PFSK-1 (cell line): ENCODE data around the gene ERCC2.

Experiments
- POLR2AphosphoS5 ChIP-seq: IDR thresholded peaks from 2 replicates; pipeline ENCODE4 v1.6.1; 2012; ENCODE audit warnings: low read depth, mild to moderate bottlenecking, control low read depth, low read length, moderate library complexity
- SIN3A ChIP-seq: IDR thresholded peaks from 2 replicates; pipeline ENCODE4 v1.6.1; 2012; ENCODE audit warnings: mild to moderate bottlenecking, low read length, moderate library complexity, borderline replicate concordance; ENCODE audit not compliant: insufficient read depth
- TAF1 ChIP-seq: IDR thresholded peaks from 2 replicates; pipeline ENCODE4 v1.6.1; 2012; ENCODE audit warnings: low read length, control low read depth, borderline replicate concordance; ENCODE audit not compliant: insufficient read depth
- TF ChIP-seq, protein P1 (sequence below), 2 experiments: IDR thresholded peaks; 2 replicates each; pipeline versions ENCODE4 v1.6.1 to v1.8.0; 2011 to 2012; ENCODE audit warnings: low read depth in 2 of 2, low read length in 2 of 2, control low read depth in 1 of 2, inconsistent platforms in 1 of 2, mild to moderate bottlenecking in 1 of 2, moderate library complexity in 1 of 2; ENCODE audit not compliant: insufficient read depth in 1 of 2

DNA sequence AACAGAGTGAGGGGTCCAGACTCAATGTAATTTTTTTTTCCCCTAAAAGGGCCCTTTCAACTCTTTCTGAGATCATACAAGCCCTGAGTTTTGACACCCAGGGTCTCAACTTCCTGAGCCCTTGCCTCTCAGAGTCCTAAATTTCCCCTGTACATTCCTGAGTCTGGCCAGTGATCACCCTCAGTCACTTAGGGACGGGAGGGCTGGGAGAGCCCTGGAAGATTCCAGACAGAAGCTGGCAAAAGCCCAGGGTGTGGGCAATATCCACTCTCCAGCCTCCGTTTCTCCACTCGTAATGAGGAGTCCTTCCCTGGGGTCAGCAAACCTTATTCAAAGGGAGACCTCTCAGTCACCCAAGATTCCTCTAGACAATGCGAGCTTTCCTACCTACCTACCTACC lies 32.9 kb upstream of the ERCC2 start:
- TF ChIP-seq TAF1 = no peak
- no peak for TF ChIP-seq POLR2AphosphoS5
- TF ChIP-seq SIN3A = no peak
- TF ChIP-seq, protein P1, sequence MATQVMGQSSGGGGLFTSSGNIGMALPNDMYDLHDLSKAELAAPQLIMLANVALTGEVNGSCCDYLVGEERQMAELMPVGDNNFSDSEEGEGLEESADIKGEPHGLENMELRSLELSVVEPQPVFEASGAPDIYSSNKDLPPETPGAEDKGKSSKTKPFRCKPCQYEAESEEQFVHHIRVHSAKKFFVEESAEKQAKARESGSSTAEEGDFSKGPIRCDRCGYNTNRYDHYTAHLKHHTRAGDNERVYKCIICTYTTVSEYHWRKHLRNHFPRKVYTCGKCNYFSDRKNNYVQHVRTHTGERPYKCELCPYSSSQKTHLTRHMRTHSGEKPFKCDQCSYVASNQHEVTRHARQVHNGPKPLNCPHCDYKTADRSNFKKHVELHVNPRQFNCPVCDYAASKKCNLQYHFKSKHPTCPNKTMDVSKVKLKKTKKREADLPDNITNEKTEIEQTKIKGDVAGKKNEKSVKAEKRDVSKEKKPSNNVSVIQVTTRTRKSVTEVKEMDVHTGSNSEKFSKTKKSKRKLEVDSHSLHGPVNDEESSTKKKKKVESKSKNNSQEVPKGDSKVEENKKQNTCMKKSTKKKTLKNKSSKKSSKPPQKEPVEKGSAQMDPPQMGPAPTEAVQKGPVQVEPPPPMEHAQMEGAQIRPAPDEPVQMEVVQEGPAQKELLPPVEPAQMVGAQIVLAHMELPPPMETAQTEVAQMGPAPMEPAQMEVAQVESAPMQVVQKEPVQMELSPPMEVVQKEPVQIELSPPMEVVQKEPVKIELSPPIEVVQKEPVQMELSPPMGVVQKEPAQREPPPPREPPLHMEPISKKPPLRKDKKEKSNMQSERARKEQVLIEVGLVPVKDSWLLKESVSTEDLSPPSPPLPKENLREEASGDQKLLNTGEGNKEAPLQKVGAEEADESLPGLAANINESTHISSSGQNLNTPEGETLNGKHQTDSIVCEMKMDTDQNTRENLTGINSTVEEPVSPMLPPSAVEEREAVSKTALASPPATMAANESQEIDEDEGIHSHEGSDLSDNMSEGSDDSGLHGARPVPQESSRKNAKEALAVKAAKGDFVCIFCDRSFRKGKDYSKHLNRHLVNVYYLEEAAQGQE (IDR thresholded peaks at IDR 0.05; ENCODE audit: insufficient read depth in 1 of 2, low read depth in 2 of 2, low read length in 2 of 2) = no peak
